GM15510 (cell line): Measurements from ENCODE around the gene KRTAP25-1.

Experiments
- POLR2A ChIP-seq: IDR thresholded peaks from 3 replicates; pipeline ENCODE4 v1.6.1; 2011; ENCODE audit warnings: borderline replicate concordance; ENCODE audit not compliant: insufficient read length; ENCODE audit errors: extremely low read depth

Gene KRTAP25-1

DNA sequence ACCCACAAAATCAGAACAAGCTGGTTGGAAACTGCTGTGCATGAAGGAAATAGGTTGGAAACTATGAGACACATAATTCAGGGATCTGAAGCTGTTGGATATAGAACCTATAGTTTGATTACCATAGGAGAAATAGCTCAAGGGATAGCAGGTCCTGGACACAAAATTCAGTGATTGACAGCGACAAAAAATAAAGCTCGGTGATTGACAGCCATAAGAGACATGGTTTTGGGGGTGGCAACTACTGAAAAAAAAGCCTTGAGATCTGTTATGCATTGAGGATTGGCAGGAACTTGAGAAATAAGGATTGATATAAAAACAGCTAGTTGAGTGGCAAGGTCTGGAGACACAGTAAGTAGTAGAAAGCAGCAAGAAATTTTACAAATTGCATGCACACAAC, at the start of gene KRTAP25-1:
Gene KRTAP25-1 (minus strand): TSS at position 300 of the 400 bp plus-strand sequence. CDS start 24 bp downstream, at position 276.
- no peak for TF ChIP-seq POLR2A

DNA sequence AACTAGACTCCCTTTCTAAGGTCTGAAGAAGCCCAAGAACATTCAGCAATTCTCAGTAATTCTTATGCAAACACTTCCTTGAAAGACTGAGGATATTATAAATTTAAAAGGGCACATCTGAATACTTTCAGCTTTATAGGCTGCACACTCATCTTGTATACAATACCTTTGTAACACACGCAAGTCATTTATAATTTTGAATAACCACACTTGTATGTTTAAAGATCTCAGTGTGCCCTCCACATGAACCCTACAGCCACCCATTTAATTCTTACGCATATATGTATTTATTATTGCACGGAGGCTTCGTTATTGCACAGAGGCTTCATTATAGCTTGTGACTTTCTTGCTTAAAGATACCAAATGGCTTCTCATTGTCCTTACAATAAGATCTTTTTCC, 49.4 kb upstream of the KRTAP25-1 start:
- no peak for TF ChIP-seq POLR2A

GRCh38 chr21:30337772-30338171, 48.5 kb upstream of the KRTAP25-1 start:
- TF ChIP-seq POLR2A: no peak

DNA sequence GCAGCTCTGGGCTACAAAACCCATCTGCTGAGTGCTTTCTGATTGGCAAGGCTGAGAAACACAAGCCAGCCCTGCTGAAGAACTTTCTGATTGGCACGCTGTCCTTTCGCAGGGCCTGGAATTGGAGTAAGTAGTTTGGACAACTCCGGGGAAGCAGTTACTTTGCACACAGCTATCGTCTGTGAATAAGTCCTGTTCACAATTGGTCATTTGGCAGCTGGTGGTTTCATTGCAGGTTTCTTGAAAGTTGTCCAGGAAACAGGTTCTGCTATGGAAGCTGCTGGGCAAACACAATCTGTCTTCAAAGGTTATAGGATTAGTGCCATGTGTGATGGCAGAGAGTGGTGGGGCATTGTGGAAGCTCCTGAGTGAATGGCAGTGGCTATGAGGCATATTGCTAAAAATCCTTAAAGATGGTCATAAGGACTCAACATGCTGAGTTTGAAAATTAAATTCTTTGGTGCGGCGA, 48.0 kb upstream of the KRTAP25-1 start, which contains the start of gene KRTAP27-1:
Gene KRTAP27-1 (minus strand): TSS at position 419 of the 469 bp plus-strand sequence. CDS start 26 bp downstream, at position 393.
- no peak for TF ChIP-seq POLR2A

- TF ChIP-seq POLR2A: no peak
Measured at GRCh38 chr21:30336596-30336995, 47.3 kb upstream of the KRTAP25-1 start.

DNA sequence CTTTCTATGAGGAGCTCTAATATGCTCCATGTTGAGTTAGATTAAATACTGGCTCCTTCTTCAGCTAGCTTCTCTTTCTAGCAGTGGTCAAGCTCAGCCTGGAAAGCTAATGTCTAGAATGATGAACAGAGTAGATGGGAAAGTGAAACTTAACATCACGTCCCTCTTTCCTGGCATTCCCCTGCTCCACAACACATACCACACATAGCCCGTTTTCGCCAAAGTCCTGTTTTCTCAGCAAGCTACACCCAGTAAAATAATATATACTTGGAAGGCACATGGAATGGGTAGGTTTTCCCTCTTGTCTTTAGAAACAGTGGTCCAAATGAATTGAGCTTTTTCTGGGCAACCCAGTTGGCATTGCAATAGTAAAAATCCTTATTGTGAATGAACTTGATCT, 44.4 kb upstream of the KRTAP25-1 start:
- no peak for TF ChIP-seq POLR2A

DNA sequence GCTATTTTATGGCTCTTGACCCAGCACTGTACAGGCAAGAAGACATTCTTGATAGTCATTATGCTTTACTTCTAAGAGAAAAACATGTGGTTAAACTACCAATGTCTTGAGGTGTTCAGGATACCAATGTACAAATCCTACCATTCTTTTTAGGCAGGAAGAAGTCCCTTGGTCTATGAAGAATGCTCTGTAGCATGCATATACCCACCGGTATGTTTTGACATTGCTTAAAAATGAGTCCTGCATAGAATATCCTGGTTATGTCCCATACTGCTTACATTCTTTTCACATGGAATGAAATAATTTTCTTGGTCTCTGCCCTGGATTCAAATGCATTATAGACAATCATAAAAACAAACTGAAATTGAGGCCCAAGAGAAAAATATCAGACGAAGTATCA, 43.4 kb upstream of the KRTAP25-1 start:
- no peak for TF ChIP-seq POLR2A

DNA sequence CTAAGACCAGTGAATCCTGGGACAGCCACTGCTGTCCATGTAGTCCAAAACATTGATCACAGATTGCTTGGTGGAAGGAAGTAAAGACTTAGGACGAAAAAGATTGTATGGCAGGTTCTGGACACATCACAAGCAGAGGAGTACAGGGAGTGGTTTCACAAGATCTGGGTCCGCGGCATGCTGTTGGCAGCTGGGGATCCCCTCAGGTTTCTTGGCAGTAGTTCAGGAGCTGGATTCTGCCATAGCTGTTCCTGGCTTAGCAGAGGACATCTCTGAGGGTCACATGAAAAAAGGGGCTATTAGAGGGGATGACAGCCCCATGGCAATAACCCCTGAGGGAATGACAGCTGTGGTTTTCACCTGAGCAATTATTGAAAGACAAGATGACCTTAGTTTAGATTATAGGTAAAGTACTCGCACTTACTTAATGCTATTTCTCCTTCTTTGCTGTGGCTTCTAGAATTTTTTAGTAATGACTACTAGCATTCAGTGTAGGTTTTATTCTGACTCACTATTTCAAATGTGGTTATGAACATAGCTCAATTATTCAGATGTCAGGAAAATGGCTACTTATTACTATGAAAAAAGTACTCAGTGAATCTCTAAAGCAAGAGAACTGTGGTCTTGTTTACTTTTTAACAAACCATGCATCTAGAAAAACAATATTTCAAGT, 40.0 kb upstream of the KRTAP25-1 start:
- TF ChIP-seq POLR2A: no peak

GRCh38 chr21:30326390-30326789, 37.1 kb upstream of the KRTAP25-1 start:
- TF ChIP-seq POLR2A: no peak

GRCh38 chr21:30320215-30320614, 30.9 kb upstream of the KRTAP25-1 start, which contains the start of gene KRTAP26-1:
KRTAP26-1 (minus strand) TSS chr21:30320315; CDS start chr21:30320035, 280 bp downstream.
- TF ChIP-seq POLR2A: no peak

GRCh38 chr21:30315701-30316100, 26.4 kb upstream of the KRTAP25-1 start:
- TF ChIP-seq POLR2A: no peak

- no peak for TF ChIP-seq POLR2A
Measured at GRCh38 chr21:30306884-30307283, 17.6 kb upstream of the KRTAP25-1 start.

- TF ChIP-seq POLR2A: no peak
Measured at GRCh38 chr21:30305136-30305535, 15.8 kb upstream of the KRTAP25-1 start.

GRCh38 chr21:30282850-30283249, 6.5 kb downstream of the KRTAP25-1 start, which contains the start of gene KRTAP24-1:
KRTAP24-1 (minus strand) TSS chr21:30282950; CDS start chr21:30282932, 18 bp downstream.
- TF ChIP-seq POLR2A: no peak

- no peak for TF ChIP-seq POLR2A
Measured at GRCh38 chr21:30271611-30272010, 17.7 kb downstream of the KRTAP25-1 start.

DNA sequence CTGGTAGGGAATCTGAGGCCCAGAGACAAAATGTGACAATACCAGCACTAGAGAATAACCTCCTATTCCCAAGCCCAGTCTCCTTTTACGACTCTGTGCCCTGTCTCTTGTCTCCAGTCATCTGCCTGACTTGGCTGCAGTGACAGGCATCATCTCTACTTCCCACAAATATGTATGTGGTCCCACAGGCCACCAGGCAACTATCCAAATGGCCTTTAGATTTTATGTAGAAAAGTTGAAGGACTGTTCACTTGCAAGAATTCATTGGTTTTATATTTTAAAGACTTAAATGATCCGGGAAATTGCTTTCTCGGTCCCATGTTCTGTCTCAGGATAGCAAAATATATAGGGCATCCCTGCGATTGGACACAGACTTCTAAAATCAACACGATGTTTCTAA, 18.2 kb downstream of the KRTAP25-1 start:
- no peak for TF ChIP-seq POLR2A

DNA sequence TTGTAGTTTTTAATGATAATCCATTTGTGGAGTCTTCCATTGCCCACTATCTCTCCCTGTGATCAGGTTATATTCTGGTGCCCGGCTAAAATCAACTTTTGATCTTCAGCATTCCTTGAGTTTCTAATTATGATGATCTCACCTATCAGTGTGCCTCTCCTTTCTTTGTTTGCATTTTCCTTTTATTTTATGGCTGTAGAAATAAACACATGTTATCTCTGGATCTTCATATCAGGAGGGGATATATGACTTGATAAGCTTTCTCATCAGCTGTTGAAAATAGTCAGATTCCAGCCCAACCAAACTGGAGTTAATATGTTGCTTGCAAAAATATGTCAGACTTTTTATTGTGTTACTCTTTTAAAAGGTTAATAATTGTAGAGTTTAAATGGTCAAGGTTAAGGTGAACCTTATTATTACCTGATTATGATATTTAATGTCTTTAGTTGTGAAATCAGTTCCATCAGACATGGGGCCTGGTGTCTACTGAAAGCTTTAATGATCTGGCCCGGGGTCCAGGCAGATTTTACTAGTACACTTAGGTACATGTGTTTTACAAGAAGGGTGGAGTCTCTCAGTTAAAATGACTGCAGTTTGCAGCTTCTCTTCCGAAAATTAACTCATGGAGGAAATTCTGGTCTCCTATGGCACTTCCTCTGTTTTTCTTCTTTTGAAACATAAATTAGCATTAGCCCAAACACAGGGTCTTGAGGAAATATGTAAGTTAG, 19.3 kb downstream of the KRTAP25-1 start:
- no peak for TF ChIP-seq POLR2A
